NCI-H1930 (cell line): Measurements from ENCODE around the gene BMPER.

Source experiments
- DNase-seq, 2 experiments: peaks; one replicate each; lab custom pipeline; 2025; lab: John Stamatoyannopoulos, UW

BMPER gene

DNA sequence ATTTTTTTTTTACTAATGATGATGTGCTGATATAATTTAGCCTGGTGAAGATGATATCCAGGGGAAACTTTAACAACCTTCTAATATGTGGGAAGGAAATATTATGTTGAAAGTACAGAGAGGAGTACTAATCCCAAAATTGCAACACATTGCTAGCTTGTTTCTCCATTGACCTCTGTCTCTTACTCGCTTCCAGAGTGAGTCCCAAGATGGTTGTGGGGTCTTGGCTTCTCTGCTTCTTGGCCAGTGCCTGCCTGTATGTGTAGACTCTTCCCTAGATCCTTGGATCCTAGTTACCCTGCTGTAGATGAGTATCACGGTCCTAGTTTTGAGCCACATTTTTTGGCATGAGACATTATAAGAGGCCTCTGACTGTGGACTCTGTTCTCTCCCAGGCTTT, 17.5 kb downstream of the BMPER start:
- no peak for DNase-seq

GRCh38 chr7:33923440-33924229, 18.3 kb downstream of the BMPER start:
- no peak for DNase-seq

DNA sequence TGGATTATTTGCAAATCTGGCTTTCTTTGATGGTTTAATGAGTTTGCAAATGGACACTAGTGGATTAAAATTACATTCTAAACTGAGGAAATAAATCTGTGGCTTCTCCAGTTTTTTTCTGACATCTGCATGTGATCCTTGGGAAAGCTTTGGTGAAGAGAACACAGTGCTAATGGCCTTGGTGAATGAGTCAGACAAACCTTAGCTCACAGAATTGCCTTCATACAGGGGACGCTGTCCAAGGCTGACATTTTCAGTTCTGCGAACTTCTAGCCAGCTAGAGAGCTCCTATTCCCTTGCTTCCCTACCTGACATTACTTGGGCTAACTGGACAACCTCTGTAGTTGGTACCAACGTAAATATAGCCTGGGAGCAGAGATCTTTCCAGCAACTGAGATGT, 21.2 kb downstream of the BMPER start:
- DNase-seq = no peak

DNA sequence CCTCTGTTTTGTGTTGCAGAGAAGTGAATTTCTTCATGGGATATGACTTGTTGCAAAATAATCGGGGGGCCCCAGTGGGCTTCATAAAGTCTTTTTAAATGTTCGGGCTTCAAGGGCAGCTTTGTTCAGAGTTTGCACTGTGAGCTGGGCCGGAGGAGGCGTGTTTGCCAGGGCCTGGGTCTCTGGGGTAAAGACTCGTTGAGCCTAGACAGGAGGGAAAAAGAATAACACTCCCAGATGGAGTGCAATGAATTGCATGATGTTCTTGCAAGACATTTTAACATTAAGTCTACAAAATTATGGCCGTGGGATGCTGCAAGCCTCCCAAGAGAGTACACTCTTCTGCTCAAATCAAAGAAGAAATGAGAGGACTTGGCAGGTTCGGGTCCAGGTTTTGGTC, 23.6 kb downstream of the BMPER start:
- DNase-seq = no peak

GRCh38 chr7:33932221-33932620, 26.9 kb downstream of the BMPER start:
- no peak for DNase-seq

- DNase-seq = peak; percentile 40 to 63
These were observed 27.6 kb downstream of the BMPER start for GRCh38 chr7:33932832-33933468.

DNA sequence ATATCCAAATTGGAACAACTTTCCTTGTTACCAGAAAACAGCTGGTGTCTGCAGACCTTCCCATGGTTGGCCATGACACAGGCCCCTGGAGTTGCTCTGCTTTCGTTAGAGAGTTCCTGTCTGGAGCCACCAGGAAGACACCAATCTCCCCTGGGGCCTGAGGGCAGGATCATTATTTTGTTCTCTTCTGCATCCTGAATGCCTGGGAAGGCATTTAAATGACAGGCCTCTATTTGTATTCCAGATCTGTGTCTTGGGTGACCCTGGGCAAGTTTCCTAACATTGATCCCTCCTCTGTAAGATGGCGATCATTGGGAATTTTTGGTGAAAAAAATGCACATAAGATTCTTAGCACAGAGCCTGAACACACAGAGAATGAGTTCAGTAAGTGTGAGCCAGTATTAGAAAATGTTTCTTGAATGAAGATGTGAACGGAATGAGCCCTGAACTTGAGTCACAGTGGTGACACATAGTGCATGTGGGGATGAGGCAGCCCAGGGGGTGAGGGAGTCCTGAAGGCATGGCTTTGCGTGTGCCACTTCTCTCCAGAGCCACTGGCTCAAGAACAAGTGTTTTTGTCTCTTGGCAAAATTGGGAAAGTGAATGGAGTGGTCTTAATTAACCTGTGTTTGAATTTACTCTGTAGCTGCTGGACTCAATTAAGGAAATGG, 28.4 kb downstream of the BMPER start:
- DNase-seq = no peak

DNA sequence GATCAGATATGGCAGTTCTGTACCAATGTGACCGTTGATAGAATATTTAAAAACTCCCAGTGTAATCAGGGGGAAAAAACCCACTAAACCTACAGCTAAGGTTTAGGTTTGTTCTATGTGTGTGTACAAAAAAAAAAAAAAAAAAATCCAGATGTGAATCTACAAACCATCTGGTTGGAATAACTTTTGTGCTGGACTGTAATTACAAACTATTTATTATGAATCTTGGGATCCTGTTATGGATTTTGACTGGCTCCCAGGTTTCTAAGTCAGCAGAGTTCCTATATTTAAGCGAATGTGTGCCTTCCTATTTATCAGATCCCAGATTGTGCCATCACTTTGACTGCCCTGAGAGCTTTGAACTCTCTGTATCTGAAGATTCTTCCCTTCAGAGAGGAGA, 29.1 kb downstream of the BMPER start:
- DNase-seq = no peak

GRCh38 chr7:33936503-33936902, 31.2 kb downstream of the BMPER start:
- no peak for DNase-seq

DNA sequence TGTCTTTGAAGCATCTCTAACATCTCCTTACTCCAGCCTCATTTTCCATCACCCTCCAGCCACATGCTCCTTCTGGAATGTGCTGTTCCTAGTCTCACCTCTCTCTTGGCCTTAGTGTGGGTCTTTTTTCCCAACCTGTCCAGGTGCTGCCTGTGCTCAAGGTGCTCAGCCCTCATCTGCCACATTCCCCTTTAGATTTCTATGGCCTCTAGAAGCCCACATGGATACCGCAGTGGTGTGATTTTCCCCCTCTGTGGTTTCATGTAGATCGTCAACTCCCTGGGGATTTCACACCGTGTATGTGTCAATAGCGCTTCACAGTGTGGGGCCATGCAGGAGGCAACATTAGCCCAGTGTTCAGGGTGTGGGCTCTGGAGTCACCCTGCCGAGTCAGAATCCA, 32.5 kb downstream of the BMPER start:
- DNase-seq = no peak

DNA sequence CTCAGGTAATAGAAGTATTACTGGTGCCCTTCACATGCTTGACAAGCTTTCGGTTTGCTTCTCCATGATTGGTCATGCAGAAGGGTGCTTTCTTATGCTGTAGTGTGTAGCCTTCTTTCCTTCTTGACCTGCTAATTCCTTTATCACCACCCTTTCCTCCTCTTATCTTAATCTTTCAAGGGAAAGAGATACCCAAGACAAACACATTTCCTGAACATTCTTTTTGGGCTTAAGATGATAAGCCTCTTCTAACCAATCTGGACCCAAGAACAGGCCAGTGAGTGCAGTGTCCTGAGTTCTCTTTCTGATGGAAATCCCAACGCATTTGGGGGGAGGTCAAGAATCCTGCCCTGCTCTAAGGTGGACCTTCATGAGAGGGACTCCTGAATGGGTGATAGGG, 33.8 kb downstream of the BMPER start:
- DNase-seq = no peak

GRCh38 chr7:33940503-33940902, 35.2 kb downstream of the BMPER start:
- no peak for DNase-seq

- DNase-seq = no peak
These were observed 36.1 kb downstream of the BMPER start for GRCh38 chr7:33941418-33941817.

DNA sequence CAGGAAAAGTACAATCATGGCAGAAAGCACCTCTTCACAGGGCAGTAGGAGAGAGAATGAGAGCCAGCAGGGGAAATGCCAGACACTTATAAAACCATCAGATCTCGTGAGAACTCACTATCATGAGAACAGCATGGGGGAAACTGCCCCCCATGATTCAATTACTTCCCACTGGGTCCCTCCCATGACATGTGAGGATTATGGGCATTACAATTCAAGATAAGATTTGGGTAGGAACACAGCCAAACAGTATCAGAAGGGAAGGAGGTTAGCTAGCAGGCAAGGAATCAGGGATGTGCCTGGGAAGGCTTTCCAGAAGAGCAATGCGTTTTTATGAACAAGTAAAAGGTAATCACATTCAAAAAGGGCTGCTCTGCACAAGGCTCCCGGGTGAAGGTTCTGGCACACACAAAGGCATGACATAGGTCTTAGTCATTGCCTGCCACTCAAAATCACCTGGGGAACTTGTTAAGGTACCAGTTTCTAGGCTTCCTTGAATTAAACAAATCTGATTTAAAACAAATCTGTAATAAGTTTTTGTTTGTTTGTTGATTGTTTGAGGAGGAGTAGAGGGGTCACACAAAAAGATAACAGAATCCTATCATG, 40.9 kb downstream of the BMPER start:
- DNase-seq = no peak

DNA sequence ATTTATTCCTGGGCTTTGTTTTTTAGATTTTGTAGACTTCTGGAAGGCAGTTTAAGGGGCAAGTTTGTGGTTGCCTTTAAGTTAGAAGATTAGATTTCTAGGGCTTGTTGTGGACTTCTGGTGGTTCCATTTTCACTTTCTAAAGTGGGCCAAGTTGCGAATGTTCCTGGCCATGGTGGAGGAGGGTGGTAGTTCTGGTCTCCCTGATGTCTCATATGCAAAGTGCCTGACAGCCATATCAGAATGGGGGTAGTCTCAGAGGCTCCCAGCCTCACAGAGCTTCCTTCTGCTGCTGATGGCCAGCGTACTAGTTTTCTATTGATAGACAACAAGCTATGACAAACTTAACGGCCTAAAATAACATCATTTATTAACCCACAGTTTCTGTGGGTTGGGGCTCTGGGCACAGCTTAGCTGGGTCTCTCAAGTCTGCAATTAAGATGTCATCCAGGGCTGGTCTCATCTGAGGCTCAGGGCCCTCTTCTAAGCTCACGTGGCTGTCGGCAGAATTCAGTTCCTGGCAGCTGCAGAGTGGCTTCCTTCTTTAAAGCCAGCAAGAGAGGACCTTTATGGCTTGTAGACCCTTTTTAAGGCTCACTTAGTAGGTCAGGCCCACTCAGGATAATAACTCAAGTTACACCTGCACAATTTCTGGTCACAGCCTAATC, 44.8 kb downstream of the BMPER start:
- no peak for DNase-seq

GRCh38 chr7:33952824-33953223, 47.5 kb downstream of the BMPER start:
- no peak for DNase-seq

GRCh38 chr7:33958104-33958503, 52.8 kb downstream of the BMPER start:
- DNase-seq = no peak

GRCh38 chr7:33959676-33960075, 54.3 kb downstream of the BMPER start:
- no peak for DNase-seq

DNA sequence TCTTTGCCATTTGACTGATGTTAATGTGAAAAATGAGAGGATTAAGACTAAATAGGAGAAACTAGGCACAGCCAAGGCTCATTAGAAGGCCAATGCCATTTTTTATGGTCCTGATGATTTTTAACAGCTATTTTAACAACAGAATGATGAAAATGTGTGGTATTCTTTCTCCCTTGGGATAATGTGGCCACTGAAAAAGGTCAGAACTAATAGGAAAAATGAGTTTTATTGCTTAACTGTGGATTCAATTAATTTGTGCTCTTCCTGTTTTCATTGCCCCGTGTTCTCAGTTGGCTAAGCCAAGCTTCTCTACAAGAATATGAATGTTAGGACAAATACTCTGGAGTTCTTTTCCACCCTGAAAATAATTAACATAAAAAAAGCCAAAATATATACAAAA, 56.6 kb downstream of the BMPER start:
- no peak for DNase-seq

- no peak for DNase-seq
These were observed 59.3 kb downstream of the BMPER start for GRCh38 chr7:33964417-33965182.

- DNase-seq = no peak
These were observed 59.9 kb downstream of the BMPER start for GRCh38 chr7:33965183-33965744.
